AG09319 (cell line): ENCODE data around the gene RAD9A.

Experiments used
- DNase-seq: peaks from one replicate; pipeline ENCODE4 v3.0.0-alpha.2; 2010; ENCODE audit warnings: low read depth; ENCODE audit errors: extremely low read depth
- TF ChIP-seq, protein P1 (sequence below): IDR thresholded peaks from 2 replicates; pipeline ENCODE4 v1.5.1; 2011; ENCODE audit warnings: low read depth, mild to moderate bottlenecking, inconsistent platforms, low read length, moderate library complexity

RAD9A gene

DNA sequence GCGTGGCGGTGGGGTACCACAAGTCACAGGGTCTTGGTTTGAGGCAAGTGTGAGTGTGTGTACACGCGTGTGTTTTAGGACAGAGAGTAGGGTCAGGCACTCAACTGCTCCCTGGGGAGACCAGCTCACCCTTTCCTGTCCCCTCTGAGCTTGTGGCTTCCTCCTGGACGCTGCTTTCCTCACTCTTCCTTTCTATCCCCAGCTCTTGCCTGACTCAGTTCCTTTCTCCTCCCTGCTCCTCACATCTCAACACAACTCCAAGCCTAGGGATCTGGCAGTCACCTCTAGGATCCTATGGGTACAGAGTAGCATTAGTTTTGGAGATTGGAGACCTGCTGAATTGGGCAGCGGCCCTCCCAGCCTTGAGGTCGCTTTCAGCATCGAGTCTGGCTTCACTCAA is 22.5 kb upstream of the RAD9A start:
- TF ChIP-seq, protein P1, sequence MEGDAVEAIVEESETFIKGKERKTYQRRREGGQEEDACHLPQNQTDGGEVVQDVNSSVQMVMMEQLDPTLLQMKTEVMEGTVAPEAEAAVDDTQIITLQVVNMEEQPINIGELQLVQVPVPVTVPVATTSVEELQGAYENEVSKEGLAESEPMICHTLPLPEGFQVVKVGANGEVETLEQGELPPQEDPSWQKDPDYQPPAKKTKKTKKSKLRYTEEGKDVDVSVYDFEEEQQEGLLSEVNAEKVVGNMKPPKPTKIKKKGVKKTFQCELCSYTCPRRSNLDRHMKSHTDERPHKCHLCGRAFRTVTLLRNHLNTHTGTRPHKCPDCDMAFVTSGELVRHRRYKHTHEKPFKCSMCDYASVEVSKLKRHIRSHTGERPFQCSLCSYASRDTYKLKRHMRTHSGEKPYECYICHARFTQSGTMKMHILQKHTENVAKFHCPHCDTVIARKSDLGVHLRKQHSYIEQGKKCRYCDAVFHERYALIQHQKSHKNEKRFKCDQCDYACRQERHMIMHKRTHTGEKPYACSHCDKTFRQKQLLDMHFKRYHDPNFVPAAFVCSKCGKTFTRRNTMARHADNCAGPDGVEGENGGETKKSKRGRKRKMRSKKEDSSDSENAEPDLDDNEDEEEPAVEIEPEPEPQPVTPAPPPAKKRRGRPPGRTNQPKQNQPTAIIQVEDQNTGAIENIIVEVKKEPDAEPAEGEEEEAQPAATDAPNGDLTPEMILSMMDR, result no peak
- DNase-seq, result no peak

DNA sequence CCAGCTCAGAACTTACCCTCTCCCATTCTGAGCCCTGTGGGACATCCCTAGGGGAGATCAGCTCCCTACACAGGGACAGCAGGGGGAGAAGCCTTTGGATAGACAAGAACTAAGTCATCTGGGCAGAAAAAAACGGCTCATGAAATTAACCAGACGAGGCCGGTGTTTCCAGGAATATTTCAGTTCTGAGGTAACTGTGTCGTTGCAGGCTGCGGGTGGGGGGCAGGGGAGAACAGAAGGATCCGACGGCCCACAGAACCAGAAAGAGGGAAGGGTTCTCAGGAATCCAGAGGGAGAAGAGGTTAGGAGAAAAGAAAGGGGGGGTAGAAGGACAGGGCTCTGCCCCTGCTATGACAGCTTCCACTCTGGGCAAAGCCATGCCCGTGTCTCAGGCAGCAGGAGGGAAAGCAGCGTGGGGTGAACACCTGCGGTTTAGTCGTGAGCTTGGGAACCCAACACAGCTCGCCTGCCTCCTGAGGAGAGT is 21.9 kb upstream of the RAD9A start:
- DNase-seq, result no peak

DNA sequence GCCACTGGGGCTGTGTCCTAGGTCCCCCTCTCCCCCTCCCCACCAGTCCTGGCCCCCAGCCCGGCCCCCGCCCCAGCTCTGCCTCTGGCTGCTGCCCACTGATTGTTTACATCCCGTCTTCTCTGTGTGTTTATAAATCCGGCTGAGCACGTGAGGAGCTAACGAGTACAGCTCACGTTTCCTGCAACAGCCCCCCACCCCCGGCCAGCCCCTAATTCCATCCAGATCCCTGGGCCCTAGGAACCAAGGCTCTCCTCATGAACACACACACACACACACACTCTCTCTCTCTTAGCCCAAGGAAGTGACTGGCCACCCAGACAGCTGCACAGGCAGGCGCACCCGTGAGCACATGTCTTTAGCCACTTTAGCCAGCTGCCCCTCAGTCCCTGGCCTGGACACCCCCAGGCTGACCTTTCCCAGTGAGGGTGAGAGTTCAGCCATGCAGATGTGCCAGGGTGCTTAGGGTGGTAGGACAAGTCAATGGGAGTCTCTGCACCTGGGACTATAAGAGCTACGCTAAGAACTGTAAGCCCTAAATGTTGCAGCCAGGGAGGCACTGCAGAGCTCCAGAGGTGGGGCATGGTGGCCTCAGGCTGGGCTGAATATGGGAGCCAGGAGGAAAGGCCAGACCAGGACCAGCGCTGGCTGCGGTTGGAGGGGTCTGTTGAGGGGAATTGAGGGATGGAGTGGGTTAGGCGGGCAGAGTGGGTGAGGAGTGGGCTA is 21.3 kb upstream of the RAD9A start:
- DNase-seq, result peak; percentile 77
- TF ChIP-seq, protein P1, result no peak

More for the DNA sequence above, 21.9 kb upstream of the RAD9A start:
- TF ChIP-seq, protein P1, result no peak

DNA sequence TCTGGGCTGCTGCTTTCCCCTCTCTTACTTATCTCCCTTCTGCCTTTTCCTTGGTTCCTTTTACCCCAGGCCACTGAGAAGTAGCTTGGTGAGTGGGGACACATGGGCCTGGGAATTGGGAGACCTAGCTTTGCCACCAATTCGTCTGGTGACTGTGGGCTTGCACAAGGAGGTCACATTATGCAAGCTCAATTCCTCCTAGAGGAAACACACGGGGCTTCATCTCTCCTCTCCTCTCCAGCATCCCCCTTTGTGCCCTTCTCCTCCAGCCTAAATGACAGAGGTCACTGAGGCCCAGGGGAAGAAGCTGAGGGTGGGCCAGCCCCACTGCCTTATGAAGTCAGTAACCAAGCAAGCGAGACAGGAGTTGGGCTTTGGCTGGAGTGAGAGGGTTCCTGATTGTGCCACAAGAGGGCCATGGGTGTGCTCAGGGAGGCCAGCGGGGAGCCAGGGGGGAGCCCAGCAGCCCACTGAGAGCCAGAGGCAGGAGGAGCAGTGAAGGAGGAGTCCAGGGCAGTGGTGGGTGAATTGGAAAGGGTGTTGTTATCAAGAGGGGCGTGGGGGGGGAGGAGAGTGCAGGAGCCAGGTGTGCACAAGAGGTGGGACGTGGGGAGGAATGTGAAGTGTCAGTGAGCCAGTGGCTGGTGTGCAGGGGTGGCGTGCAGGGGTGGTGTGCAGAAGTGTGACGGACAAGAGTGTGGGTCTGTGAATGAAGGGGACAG is 20.4 kb upstream of the RAD9A start:
- no peak for DNase-seq

DNA sequence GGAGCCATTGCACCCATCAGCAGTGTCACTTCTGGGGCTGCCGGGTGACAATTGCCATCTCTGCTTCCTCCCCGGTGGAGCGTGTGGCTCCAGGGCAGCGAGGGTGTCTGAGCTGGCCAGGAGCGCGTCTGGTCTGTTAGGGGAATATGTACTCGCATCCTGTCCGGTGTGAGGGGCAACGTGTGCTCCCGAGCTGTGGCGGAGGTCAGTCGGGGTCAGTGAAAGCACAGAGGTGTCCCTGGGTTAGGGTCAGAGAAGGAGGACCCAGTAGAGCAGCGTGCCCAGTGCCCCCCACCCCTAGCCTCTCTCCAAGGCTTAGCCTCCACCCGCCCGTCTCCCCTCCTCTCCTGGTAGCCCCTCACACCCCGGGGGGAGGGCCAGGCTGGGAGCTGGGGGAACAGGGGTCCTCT is 19.9 kb upstream of the RAD9A start:
- no peak for DNase-seq
- TF ChIP-seq, protein P1, result no peak

More for the DNA sequence above, 20.4 kb upstream of the RAD9A start:
- TF ChIP-seq, protein P1, result peak; percentile 57

DNA sequence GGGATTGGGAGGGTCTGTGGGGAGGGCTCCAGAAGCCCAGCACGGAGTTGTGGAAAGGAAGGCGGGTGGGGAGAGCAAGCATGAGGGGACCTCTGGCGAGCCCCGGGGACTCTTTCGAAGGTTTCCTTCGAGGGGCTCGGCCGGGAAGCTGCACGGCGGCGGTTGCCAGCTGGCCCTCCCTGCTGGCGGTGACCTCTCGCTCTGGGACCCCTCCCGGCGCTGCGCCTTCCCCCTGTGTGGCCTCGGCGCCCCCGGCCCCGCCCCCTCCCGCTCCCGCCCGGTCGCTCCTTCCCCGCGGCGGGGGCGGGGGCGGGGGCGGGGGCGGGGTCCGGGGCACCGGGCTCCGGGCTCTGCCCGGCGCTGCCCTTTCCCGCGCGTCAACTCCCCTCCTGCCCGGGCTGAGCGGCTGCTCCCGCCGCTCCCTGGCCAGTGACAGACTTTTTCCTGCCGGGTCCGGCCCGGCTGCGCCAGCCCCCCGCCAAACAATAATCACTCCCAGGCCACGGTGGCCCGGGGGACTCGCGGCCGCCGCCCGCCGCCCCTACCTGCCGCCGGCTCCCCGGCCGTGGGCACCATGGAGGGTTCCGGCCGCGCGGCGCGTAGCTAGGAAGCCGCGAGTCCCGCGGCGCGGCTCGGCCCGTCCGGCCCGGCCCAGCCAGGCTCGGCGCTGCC is 19.3 kb upstream of the RAD9A start:
- TF ChIP-seq, protein P1, result no peak
- no peak for DNase-seq
